ENCODE data around the gene PTH2R. TPM values are rescaled to one million over a fixed set of nuclear protein-coding genes. Genes with fewer than 3 reads are reported as not detected.

The PTH2R gene
- total RNA-seq, 4 donors from 2014 or later, result not detected

DNA sequence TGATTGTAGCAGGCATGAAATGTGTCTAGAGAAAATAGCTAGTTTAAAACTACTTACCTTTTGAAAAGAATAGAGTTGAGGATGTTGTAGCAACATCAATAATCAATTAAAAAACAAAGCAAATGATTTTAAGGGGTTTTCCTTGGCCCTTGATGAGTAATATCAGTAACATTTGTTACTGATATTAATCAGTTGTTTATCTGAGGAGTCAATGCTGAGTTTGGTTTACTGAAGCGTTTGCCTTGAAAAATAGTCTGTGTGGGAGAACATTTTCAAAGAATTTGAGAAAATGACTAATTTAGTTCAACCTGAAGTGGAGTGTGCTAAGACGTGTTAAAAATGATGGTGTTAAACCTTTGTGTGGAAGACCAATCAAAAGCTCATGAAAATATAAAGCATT is 9.3 kb downstream of the PTH2R start:
- TF ChIP-seq POLR2A (IDR thresholded peaks at IDR 0.05) (no peak), EP300 (IDR thresholded peaks at IDR 0.05; ENCODE audit: low read depth) (no peak), POLR2AphosphoS5 (IDR thresholded peaks at IDR 0.05) (no peak)
- TF ChIP-seq, protein P1, sequence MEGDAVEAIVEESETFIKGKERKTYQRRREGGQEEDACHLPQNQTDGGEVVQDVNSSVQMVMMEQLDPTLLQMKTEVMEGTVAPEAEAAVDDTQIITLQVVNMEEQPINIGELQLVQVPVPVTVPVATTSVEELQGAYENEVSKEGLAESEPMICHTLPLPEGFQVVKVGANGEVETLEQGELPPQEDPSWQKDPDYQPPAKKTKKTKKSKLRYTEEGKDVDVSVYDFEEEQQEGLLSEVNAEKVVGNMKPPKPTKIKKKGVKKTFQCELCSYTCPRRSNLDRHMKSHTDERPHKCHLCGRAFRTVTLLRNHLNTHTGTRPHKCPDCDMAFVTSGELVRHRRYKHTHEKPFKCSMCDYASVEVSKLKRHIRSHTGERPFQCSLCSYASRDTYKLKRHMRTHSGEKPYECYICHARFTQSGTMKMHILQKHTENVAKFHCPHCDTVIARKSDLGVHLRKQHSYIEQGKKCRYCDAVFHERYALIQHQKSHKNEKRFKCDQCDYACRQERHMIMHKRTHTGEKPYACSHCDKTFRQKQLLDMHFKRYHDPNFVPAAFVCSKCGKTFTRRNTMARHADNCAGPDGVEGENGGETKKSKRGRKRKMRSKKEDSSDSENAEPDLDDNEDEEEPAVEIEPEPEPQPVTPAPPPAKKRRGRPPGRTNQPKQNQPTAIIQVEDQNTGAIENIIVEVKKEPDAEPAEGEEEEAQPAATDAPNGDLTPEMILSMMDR (IDR thresholded peaks at IDR 0.05), result no peak
- Histone ChIP-seq H3K4me1 (no peaks in the 10 kb centered on the region), H3K9me3 (no peaks in the 10 kb centered on the region), H3K36me3 (no peaks in the 10 kb centered on the region), H3K4me3 (no peak overlapping the region), H3K27ac (no peak overlapping the region), H3K27me3 (no peaks in the 10 kb centered on the region)
- in situ Hi-C loops (cut with MboI; ENCODE audit: low pct_ligation_motif_present in 1 of 4, low pct_unique_long_range_greater_than_20kb in 1 of 4, low sequenced_read_pairs in 3 of 4), result no loop called here
- no peak for DNase-seq
- 57 to 76% methylated on average over 2 of the region's 2 CpGs for WGBS, 2 donors (ENCODE audit: low coverage in 1 of 2)
- intact Hi-C loops (cut with DNase I; ENCODE audit: low total_unique reads), result no loop called here

DNA sequence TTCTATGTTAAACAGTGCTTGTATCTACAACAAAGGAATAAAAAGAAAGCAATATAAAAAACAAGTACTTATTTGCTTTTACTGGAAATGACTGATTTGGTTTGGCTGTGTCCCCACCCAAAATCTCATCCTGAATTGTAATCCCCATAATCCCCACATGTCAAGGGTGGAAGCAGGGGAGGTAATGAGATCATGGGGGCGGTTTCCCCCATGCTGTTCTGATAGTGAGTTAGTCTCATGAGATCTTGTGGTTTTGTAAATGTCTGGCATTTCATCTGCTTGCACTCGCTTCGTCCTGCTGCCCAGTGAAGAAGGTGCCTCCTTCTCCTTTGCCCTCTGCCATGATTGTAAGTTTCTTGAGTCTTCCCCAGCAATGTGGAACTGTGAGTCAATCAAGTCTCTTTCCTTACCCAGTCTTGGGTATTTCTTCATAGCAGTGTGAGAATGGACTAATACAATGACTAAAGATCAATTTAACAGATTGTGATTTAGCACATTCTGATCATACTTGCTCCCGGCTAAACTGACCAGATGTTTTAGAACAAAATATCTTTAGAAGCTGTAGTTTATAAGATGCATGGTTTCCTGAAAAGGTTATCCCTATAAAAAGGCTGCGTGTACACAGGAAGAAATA is 19.9 kb downstream of the PTH2R start:
- Histone ChIP-seq H3K27me3 (no peaks in the 10 kb centered on the region), H3K4me1 (no peaks in the 10 kb centered on the region), H3K36me3 (no peaks in the 10 kb centered on the region), H3K27ac (no peak overlapping the region), H3K4me3 (no peak overlapping the region), H3K9me3 (no peaks in the 10 kb centered on the region)
- in situ Hi-C loops (cut with MboI; ENCODE audit: low pct_ligation_motif_present in 1 of 4, low pct_unique_long_range_greater_than_20kb in 1 of 4, low sequenced_read_pairs in 3 of 4), result no loop called here
- DNase-seq, result no peak
- intact Hi-C loops (cut with DNase I; ENCODE audit: low total_unique reads), result no loop called here
- 82 to 89% methylated on average over 3 to 5 of the region's 5 CpGs for WGBS, 2 donors (ENCODE audit: low coverage in 1 of 2)
- no peak for TF ChIP-seq EP300 (IDR thresholded peaks at IDR 0.05; ENCODE audit: low read depth)
- TF ChIP-seq, protein P1 (IDR thresholded peaks at IDR 0.05), result no peak
- TF ChIP-seq POLR2A (IDR thresholded peaks at IDR 0.05), result no peak
- no peak for TF ChIP-seq POLR2AphosphoS5 (IDR thresholded peaks at IDR 0.05)

DNA sequence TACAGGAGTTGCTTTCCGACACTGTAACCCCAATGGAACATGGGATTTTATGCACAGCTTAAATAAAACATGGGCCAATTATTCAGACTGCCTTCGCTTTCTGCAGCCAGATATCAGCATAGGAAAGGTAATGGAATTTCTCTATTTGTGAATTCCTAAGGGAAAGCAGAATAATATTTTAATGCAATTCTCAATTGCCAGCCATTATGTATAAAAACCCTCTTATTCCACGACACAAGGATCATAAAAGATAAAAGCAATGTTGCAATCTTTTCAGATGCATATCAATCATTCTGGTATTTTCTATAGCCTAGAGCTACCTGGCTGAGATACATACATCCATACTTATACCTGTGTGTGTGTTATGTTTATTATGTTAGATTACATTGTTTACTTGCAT is 31.2 kb downstream of the PTH2R start:
- DNase-seq, result no peak
- 71 to 77% methylated on average over 3 of the region's 3 CpGs for WGBS, 2 donors (ENCODE audit: low coverage in 1 of 2)
- Histone ChIP-seq H3K4me3 (no peak overlapping the region), H3K27me3 (no peaks in the 10 kb centered on the region), H3K4me1 (no peaks in the 10 kb centered on the region), H3K36me3 (no peaks in the 10 kb centered on the region), H3K27ac (no peak overlapping the region), H3K9me3 (no peaks in the 10 kb centered on the region)
- intact Hi-C loops (cut with DNase I; ENCODE audit: low total_unique reads) (no loop called here), in situ Hi-C loops (cut with MboI; ENCODE audit: low pct_ligation_motif_present in 1 of 4, low pct_unique_long_range_greater_than_20kb in 1 of 4, low sequenced_read_pairs in 3 of 4) (no loop called here)
- TF ChIP-seq POLR2AphosphoS5 (IDR thresholded peaks at IDR 0.05) (no peak), POLR2A (IDR thresholded peaks at IDR 0.05) (no peak), EP300 (IDR thresholded peaks at IDR 0.05; ENCODE audit: low read depth) (no peak)
- TF ChIP-seq, protein P1 (IDR thresholded peaks at IDR 0.05), result no peak

DNA sequence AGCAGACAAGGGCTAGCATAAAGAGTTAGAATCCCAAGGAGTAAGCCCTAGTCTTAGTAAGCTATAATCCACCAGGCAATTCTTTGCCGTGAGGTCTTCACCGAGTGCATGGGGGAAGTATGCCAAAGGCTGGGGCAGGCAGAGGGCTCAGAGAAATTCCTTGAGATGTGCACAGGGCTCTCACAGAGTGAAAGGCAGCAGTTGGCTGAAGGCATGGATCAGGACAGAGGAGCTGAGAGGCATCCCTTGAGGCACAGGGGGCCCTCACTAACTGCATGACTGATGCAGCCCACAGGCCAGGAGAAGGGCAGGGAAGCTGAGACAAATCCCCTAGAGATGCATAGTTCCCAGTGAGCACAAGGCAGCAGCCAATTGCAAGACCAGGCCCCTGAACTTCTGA is 34.1 kb downstream of the PTH2R start:
- H3K4me3 ChIP-seq, result no peak overlapping the region
- no peaks in the 10 kb centered on the region for H3K9me3 ChIP-seq
- H3K36me3 ChIP-seq, result no peaks in the 10 kb centered on the region
- no peaks in the 10 kb centered on the region for H3K27me3 ChIP-seq
- DNase-seq, result no peak
- 78 to 83% methylated on average over 2 of the region's 2 CpGs for WGBS, 2 donors (ENCODE audit: low coverage in 1 of 2)
- in situ Hi-C loops (cut with MboI; ENCODE audit: low pct_ligation_motif_present in 1 of 4, low pct_unique_long_range_greater_than_20kb in 1 of 4, low sequenced_read_pairs in 3 of 4), result no loop called here
- intact Hi-C loops (cut with DNase I; ENCODE audit: low total_unique reads), result no loop called here
- TF ChIP-seq EP300 (IDR thresholded peaks at IDR 0.05; ENCODE audit: low read depth), result no peak
- TF ChIP-seq, protein P1 (IDR thresholded peaks at IDR 0.05), result no peak
- H3K27ac ChIP-seq, result no peak overlapping the region
- no peaks in the 10 kb centered on the region for H3K4me1 ChIP-seq
